HUDEP-2 (cell line): ENCODE data around the gene CEP57.
"Not testable (repeated sequence)": the region's sequence is repeated elsewhere in the genome, so short reads cannot be mapped to it uniquely, and the experiment has no call there.

Experiments
- DNase-seq, 76 experiments: peaks; one replicate each; lab custom pipeline; 2025; ENCODE audit not compliant: unreplicated experiment in 76 of 76; lab: John Stamatoyannopoulos, UW

Gene CEP57

GRCh38 chr11:95853138-95853537 lies 62.8 kb downstream of the CEP57 start:
- no peak for DNase-seq

DNA sequence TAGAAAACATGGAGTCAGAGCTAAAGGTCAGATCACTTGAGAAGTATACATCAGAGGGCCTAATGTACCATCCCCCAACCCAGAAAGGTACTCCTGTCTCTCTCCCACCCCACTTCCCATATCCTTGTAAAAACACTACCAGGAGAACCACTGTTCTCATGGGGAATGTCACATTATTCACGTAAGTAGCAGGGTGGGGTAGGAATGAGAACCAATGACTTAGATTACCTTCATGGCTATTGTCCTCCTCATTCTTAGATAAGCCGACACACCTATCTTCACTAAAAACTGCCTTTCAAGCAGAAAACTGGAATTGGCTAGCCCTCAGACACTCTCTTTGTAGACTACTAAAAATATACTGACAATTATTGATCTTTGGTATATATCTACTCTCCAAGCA lies 63.6 kb downstream of the CEP57 start:
- DNase-seq, result no peak

DNA sequence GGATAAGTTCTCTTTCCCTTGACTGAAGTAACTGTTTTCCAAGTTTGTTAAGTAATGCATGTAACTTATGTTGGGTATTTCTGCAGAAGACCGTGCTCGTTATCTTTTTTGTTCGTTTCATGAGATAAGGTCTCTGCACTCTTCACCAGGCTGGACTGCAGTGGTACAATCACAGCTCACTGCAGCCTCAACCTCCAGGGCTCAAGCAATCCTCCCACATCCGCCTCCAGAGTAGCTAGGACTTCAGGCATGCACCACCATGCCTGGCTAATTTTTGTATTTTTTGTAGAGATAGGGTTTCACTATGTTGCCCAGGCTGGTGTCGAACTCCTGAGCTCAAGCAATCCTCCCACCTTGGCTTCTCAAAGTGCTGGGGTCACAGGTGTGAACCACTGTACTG lies 64.1 kb downstream of the CEP57 start:
- DNase-seq, result not testable (repeated sequence)

- not testable (repeated sequence) for DNase-seq
Measured at GRCh38 chr11:95860024-95860423, 69.7 kb downstream of the CEP57 start.

DNA sequence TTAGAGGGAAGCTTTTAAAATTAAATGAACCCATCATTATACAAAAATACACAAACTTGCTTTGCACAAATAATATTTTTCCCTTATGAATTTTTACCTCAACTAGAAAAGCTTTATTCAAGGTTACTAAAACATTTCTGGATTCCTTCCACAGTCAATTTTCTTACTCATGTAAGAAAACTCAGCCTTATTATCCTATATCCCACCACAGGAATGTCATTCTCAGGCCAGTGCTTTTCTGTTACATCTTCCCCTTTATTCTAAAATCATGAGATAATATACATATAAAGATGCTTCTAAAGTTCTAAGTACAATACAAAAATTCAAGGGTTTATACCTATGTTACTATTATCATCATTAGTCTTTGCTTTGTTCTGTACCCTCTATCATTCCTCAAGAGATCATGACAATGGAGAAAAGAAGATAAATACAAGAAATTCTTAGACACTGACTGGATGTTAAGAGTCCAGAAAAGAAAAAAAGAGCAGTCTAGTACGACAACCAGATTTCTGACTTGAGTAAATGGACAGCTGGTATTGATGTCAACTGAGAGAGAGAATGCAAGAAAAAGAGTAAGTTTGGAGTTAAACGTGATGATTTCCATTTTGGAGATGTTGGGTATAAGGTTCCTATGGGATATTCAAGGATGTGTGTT lies 73.3 kb downstream of the CEP57 start:
- DNase-seq, result no peak

GRCh38 chr11:95867105-95867504 lies 76.8 kb downstream of the CEP57 start:
- DNase-seq, result no peak

DNA sequence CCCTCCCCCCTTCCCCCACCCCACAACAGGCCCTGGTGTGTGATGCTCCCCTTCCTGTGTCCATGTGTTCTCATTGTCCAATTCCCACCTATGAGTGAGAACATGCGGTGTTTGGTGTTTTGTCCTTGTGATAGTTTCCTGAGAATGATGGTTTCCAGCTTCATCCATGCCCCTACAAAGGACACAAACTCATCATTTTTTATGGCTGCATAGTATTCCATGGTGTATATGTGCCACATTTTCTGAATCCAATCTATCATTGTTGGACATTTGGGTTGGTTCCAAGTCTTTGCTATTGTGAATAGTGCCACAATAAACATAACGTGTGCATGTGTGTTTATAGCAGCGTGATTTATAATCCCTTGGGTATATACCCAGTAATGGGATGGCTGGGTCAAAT lies 80.6 kb downstream of the CEP57 start:
- DNase-seq, result not testable (repeated sequence)

DNA sequence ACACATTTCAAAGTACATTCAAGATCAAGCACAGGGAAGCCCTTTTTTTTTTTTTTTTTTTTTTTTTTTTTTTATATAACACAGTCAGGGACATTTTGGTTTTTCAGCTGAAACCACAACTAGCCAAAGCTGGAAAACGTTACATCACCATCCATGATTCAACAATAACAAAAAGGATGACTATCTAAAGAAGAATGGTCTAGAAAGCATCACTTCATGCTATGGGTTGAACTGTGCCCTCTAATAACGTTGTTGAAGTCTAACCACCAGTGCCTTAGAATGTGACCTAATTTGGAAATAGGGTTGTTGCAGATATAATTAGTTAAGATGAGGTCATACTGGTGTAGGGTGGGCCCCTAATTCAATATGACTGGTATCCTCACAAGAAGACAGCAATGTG lies 87.0 kb downstream of the CEP57 start:
- no peak for DNase-seq
